HG03460 (cell line): ENCODE data around the gene MVK.

ENCODE experiments used
- ATAC-seq: cut with Tn5 transposase; IDR thresholded peaks from one replicate; pipeline ENCODE4 v1.9.1; 2021; ENCODE audit not compliant: unreplicated experiment

Gene MVK

DNA sequence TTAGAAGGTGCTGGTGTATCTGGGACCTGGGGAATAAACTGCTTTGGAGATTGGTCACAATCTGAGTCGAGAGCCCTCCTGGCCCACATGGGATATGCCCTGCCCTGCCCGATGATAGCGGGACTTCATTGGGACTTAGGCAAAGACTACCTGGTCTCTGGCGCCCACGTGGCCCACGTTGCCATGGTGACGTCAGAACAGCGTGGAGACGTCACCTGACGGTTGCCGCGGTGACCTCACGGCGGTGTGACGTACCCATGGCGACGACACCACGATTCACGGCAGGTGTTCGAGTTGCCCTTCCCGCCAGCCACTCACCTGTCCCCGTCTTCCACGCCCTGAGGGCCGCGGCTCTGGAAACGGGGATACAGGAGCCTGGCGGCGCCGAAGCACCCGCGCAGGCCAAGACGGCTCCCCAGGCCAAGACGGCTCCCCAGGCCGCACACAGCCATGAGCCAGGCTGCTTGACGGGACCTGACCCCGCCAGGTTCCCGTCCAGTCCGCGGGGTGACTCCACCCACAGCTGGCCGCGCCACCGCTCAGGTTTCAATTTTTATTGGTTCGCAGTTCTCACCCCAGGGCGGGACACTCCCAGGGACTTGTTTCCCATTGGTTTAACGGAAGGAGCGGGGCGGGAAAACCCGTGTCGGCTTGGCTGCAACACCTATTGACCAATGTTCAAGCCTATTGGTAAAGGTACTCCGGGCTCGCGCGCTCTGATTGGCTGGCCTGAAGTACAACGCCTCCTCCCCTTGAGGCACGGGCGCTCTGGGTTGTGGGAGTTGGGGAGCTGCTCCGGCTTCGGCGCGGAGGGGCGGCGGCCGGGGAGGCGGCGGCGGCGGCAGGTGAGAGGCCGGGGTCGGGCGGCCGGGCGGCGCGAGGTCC is at the start of gene MVK, which contains the start of gene MMAB:
TSS of gene MVK (plus strand) at position 766 of the 885 bp plus-strand sequence. CDS start 1,029 bp downstream, outside the sequence.
TSS of gene MMAB (minus strand) at position 476 of the 885 bp plus-strand sequence. CDS start at position 452, 24 bp downstream.
- peak; percentile 96 for ATAC-seq

DNA sequence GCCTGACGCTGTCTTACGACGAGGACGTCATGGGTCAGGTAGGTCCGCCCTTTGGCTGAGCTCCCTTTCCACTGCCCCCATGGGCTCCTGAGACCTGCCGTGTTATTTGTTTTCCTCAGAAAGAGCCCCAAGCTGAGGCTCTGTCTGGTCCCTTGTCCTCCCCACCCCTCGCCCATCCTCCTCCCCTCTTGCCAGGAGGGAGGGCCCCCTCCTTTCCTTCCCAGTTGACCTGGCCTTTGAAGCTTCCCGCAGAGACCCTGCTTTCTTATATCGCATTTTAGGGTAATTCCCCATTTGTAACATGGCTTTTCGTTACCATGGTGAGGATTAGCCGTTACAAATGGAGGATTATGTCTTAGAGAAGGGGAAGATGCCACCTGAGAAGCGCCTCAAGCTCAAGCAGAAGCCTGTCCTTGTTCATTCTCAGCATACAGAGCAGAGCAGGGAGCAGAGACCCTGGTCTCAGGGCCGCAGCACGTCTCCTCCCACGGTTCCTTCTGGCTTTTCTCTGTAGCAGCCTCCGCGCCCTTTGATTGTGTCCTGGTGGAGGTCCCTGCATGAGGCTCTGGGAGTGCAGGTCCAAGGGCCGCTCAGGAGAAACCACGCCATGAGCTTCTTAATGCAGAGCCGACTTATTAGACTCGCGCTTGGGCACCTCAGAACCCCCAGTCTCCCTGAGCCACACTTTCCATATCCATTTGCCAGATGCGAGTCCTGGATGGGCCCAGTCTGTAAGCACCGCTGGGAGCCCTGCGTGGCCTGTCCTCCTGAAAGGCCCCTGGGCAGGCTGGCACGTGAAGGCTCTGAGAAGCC is 48.9 kb upstream of the MVK start:
- ATAC-seq = no peak

DNA sequence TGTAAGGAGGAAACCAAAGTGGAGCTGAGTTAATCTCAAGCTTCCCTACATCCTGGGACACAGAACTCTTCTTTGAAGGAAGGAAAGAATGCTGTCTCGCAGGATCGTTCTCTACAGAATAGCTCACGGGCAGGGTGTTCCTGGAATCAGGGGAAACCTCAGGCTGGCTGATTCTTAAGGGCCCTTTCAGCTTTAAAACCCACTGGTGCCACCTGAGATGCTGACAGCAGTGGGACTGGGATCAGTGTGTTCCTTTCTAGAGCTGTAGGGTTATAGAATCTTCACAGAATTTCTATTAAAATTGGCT is 48.4 kb upstream of the MVK start:
- no peak for ATAC-seq

DNA sequence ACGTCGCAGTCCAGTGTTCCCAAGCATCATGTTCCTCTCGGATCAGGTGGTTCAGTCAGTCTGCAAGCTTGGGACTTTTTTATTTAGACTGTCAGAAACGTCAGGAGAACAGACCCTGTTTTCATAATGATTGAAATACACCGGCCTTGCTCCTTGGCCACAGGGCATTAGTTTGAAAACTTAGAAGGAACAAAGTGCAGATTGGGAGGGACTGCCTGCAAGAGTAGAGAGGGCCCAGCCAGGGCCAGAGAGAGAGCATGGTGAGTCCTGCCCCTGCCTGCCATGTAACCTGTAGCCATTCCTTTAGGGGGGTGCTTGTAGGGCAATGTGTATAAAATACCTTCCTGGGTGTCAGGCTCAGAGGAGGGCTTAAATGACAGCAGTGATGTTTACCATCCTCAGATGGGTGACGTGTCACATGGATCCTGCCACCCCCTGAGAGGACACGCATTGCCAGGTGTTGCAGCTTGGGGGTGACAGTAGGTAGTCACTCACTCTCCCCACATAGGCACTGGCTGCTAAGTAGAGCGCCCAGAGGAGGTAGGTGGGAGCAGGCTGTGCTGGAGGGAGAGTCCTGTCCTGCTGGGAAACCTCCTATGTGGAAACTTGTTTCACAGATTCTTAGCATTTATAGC is 46.0 kb upstream of the MVK start:
- no peak for ATAC-seq

DNA sequence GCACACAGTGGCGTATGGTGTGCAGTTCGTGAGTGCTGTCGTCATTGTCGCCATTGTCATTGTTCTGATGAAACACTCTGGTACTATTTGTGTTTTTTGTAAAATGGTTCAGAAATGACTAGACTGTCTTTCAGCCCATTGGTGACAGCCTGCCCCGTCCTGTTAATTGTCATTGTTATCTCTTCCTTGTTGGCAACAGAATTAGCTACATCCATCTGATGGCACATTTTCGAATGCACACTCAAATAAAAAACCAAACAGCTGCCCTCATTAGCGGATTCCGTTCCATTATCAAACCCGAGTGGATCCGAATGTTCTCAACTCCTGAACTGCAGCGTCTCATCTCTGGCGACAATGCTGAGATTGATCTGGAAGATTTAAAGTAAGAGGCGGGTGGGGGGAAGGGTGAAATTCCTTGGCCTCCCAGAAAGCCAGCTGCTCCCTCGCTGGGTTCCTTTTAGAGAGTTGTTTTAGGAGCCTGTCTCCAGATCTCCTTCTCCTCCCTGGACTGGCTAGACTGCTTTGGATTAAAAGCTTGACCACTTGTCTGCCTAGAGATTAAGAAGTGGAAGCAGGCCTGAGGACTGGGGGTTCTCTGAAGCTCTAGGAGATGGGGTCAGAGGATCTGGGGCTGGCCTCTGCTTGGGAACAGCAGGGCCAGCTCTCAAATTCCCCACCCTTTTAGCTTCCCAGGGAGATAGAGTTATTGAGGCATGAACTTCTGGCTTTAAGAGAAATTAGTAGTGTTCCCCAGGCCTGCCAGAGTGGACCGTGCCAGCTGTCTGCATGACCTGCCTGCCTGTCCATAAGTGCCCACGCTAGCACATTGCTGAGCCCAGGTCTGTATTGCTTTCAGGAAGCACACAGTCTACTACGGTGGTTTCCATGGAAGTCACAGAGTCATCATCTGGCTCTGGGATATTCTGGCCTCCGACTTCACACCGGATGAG is 43.6 kb upstream of the MVK start:
- ATAC-seq = no peak

DNA sequence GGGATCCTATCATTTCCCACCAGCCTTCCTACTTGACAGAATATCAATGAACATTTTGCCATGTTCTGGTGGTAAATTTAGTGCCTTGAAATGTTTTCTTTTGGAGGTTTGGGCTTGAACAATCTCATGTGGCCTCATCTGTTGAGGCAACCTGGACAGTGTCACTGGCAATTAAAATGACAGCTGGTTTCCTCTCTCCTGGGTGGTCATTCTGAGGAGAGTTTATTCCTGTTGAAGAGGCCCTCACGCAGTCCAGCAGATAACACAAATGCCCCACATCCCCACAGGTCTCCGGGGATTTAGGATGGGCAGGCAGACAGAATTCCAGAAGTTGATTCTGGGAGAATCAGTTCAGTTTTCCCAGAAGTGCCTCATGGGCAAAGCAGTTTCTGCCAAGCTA is 42.2 kb upstream of the MVK start:
- ATAC-seq = no peak

DNA sequence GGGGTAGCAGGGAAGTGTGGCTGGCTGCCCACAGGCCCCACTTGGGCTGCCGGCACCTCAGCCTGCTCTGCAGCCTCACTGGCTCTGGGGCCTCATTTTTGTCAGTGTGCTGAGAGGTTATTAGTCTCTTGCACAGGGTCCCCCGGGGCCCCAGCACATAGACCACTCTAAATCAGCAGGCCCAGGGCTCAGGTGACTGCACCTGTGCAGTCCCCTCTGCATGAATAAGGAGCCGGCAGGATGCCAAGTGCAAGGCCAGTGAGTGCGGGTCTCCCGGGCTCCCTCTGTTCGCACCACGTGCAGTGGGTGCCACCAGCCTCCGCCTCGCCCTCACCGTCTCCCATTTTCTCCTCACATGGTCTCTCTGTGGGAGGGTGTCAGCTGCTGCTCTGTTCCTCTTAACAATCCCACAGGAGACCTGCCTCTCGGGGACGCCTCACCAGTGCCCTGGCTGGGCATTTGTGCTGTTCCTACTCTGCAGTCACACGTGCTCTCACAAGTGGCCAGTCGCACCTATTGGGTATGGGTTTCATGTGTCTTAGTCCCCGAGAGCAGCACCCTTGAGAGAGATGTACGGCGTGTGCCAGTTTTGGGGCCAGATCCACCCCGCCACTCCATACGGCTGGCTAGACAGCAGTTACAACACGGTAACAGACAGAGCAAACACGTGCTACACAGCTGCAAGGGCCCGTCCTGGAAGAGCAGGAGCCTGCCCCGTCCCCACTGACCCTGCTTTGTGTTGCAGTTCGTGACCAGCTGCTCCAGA is 40.7 kb upstream of the MVK start:
- no peak for ATAC-seq

DNA sequence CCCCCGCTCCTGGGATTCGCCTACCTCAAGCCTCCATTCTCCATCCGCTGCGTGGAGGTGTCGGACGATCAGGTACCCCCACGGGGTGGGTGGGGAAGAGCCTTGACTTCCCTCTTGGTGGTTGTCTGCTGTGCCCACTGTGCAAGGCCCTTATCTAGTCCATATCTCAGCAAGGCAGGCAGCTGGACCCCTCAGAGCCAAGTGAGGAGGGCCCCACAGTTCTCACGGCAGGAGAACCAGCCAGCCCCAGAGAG is 40.2 kb upstream of the MVK start:
- no peak for ATAC-seq

DNA sequence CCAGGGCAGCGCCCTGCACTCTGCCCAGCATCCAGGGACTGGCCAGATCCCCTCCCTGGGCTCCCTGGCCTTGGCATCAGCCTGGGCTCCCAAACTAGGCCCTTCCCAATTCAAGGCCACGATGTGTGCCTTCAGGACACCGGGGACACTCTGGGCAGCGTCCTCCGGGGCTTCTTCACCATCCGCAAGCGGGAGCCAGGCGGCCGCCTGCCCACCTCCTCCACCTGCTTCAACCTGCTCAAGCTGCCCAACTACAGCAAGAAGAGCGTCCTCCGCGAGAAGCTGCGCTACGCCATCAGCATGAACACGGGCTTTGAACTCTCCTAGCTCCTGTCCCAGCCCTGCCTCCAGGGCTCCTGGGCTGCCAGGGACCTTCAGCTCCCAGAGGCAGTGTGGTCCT is 39.1 kb upstream of the MVK start:
- no peak for ATAC-seq

DNA sequence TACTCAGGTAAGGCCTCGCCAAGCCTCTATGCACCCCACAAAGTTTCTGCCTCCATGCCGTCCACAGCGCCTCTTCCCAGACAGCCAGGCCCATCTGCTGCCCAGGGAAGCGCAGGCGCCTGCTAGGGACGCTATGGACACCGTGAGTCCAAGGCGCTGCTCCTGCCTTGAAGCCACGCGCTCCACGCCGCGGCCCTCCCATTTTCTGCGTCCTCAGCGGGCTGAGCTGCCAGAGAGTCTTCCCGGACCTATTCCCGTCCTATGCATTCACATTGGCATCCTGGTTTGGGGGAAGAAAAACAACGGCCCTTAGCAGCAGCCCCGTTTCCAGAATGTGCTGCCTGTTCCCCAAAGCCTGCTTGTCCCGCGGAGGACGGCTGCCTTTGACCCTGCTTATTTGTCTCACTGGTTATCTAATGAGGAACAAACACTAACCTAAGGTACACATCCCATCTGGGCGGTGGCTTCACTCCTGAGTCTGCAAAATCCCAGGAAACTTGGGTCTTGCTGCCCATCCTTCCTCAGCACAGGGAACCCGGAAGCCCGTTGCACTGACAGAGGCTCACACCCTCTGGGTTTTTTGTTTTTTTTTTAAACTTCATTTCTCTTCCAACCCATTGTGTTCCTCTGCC is 38.2 kb upstream of the MVK start:
- ATAC-seq = no peak

DNA sequence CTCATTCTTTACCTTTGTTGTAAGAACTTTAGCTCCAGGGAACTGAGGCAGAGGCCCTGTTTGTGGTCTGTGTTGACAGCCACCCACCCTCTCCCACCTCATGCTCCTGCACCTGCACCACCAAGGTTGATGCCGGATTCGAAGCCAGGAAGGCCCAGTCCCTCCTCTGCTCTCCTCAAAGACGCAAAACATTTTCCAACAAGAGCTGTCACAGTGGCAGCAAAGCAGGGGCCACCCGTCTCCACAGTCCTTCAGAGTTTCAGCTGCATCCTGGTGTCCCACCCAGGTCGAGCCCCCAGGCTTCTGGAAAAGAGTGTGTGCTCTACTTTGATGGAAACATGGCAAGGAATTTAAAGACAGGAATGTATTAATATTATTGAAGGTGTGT is 37.7 kb upstream of the MVK start:
- ATAC-seq = no peak

DNA sequence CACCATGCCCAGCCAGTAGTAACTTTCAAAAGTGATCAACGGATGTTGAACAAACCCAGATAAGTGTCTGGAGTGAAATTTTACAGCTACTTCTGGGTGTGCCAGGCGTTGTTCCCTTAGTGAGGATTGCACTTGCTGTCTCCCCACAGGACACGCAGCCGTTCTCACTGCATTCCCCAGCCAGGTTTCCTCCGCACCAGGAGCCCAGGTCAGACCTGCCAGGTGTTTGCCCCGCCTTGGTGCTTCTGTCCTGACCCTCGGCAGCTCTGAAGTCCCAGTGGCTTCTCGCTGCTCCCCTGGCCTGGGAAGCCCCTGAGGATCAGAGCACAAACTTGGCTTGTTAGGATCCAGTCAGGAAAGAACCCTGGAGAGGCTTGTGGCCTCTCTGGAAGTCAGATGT is 36.5 kb upstream of the MVK start:
- no peak for ATAC-seq

DNA sequence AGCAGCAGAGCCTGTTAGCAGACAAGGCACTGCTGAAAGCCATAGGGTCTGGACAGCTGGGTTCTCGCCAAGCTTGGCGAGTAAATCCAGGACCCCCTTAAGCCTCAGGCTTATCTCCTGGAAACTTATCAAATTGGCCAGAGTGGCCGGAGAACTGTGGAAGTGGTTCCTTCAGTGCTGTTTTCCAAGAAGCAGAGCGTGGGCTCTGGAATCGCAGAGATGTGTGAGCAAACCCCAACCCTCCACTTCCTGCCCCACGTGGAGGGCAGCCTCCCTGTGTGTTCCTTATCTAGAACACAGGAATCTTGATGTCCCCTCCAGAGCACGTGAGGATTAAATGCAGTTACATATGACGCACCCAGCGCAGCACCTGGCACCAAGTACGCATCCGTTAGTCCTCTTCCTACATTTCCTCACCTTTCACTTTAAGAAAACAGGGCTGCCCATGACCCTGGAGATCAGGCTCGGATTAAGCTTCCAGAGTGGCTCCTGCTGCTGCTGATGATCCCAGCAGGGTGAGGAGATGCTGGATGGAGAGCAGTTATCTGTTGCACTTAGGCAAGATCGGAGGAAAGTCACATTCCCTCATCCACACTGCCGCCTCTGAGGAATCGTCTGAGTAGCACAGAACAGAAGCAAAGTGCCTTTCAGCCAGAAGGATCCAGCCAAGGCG is 35.3 kb upstream of the MVK start:
- ATAC-seq = no peak

DNA sequence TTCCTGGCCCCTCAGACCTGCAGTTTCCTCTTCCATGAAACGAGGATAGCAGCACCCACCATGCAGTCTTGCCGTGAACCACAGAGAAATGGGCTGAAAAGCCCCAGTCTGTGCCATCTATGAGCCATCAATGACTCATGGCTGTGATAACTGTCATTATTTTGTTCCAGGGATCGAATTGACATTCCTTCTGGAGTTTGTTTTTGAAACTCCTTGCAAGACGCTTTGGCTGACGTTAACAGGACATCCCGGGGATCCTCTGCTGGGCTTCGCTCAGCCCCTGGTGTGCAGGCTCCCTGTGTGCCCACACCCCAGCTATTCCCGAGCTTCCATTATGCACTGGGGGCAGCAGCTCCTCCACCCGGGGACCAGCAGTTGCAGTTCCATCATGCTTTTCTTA is 34.1 kb upstream of the MVK start:
- ATAC-seq = no peak

DNA sequence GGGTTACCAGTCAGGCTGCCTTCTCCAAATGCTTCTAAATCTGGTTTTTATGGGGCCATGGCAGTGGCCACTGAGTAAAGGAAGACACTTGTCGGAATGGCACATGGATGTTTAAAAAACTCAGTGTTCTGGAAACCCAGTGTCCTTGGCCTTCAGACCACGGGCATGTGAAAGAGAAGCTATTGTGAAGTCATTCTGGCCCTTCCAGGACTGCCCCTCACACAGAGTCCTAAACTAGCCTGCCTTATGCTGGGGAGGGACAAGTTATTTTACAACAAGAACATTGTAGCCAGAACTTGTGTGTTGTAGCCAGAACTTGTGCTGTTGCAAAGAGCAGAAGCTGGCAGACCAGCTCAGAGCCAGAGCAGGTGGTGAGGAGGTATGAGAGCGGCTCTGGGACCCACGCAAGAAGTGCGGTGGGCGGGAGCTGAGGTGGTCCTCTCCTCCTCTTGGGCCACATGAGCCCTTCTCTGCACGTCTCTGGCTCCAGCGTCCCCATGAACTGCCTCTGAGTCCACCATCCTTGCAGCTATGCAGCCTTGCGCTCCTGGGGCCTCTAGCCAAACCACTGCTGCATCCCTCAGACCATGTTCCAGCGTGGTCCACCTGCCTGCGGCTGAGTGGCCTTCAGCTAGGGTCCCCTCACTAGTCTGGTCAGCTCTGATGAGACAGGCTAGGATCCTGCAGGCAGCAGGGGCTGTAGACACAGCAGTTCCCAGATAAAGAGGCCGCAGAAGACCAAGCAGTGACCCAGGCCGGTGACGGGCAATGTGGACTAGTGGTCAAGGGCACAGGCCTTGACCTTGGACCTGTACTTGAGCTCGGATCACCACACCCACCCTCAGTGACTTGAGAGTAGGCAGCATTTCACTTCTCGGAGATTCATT is 32.8 kb upstream of the MVK start:
- no peak for ATAC-seq

DNA sequence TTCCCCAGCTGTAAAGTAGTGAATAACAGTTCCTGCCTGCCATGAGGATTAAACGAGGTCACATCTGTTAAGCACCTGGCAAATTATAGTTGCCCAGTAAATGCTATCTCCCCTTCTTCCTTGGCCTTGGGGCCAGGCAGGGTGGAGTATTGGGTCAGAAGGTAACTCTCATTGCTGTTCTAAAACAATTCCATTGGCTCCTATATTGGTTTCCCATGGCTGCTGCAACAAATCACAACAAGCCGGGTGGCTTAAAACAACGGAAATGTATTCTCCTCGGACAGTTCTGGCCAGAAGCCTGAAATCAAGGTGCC is 32.2 kb upstream of the MVK start:
- no peak for ATAC-seq

DNA sequence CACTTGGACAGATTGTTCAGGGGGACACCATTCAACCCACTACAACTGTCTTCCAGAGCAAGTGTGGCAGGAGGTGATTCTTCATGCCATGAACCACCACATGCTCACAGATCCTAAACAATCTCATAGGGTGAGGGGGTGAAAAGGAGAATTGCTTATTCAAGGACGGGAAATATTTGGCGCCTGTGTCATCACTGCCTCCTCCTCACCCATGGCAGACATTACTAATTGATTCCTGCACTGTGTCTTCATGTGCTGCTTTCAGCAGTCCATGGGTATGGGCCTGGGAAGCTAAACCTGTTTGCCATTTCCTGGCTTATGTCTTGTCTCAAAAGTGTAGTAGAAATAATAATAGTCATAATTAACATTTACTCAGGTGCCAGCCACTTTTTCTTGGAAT is 31.6 kb upstream of the MVK start:
- ATAC-seq = no peak

DNA sequence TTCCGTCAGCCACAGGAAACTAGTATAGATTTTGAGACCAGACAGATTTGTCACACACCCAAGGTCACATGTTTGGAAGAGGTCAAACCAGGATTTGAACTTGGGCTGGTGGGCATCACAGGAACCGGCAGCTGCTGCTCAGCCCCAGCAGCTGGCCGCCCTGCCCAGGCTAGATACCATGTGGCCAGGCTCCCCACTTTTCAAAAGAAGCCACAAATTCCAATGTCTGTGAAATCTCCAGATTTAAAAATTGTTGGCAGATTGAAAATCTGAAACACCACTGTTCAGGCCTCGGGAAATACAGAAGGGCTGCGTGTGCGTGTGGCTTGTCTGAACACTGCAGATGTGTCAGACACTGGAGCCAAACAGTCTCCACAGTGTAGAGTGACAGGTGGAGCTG is 30.7 kb upstream of the MVK start:
- ATAC-seq = no peak
